Astrocyte of the spinal cord (primary cell): ENCODE data around the gene DNAJC24.

ENCODE experiments used
- DNase-seq: peaks from one replicate; pipeline ENCODE4 v3.0.0; 2011; ENCODE audit warnings: low read depth, low spot score
- H3K4me3 ChIP-seq: 2 replicates; pipeline ENCODE4 v1.5.1; 2011; ENCODE audit warnings: low read depth, mild to moderate bottlenecking, low read length, moderate library complexity
- in situ Hi-C: cut with HindIII; loops from 2 replicates; pipeline ENCODE4 v1.10.0; 2017; ENCODE audit warnings: low sequenced_read_pairs
- TF ChIP-seq, protein P1 (sequence below): IDR thresholded peaks from 2 replicates; pipeline ENCODE4 v1.5.1; 2012; ENCODE audit warnings: low read depth, mild to moderate bottlenecking, low read length, inconsistent platforms

DNAJC24 gene

DNA sequence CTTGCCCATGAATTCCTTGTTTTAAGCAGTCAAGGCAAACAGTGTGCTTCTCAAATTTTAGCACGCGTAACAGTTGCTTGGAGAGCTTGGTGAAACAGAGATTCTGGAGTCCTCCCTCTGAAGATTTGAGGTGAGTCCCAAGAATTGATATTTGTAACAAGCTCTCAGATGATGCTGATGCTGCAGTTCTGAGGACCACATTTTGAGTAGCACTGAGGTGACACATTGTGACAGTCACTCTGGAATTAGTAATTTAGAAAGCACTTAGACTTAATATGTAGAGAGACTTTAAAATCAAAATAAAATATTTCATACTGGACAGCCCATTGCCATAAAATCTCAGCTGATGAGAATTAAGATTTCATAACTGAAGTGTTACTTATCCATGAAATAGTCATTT is 38.5 kb downstream of the DNAJC24 start:
- TF ChIP-seq, protein P1, sequence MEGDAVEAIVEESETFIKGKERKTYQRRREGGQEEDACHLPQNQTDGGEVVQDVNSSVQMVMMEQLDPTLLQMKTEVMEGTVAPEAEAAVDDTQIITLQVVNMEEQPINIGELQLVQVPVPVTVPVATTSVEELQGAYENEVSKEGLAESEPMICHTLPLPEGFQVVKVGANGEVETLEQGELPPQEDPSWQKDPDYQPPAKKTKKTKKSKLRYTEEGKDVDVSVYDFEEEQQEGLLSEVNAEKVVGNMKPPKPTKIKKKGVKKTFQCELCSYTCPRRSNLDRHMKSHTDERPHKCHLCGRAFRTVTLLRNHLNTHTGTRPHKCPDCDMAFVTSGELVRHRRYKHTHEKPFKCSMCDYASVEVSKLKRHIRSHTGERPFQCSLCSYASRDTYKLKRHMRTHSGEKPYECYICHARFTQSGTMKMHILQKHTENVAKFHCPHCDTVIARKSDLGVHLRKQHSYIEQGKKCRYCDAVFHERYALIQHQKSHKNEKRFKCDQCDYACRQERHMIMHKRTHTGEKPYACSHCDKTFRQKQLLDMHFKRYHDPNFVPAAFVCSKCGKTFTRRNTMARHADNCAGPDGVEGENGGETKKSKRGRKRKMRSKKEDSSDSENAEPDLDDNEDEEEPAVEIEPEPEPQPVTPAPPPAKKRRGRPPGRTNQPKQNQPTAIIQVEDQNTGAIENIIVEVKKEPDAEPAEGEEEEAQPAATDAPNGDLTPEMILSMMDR, result no peak
- in situ Hi-C loops, result no loop called here
- no peak overlapping the region for H3K4me3 ChIP-seq
- DNase-seq, result no peak

DNA sequence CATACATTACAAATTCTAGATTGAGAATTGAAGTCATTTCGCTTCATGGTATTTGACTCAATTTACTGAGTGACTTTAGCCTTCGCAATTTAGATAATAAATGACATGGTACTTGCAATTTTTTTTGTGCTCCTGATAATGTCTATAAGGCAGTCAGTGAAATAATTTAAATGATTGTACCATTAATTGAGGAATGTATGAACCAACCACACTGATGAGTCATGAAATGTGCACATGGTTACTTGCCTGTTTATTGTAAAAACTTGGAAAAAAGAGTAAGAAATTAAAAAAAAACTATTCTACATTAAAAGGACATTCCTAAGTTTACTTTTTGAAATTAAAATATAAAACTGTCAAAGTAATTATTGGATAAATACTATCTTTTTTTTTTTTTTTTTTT is 43.3 kb downstream of the DNAJC24 start:
- DNase-seq, result peak; percentile 63
- H3K4me3 ChIP-seq, result no peak overlapping the region
- TF ChIP-seq, protein P1, result no peak
- in situ Hi-C loops, result no loop called here

DNA sequence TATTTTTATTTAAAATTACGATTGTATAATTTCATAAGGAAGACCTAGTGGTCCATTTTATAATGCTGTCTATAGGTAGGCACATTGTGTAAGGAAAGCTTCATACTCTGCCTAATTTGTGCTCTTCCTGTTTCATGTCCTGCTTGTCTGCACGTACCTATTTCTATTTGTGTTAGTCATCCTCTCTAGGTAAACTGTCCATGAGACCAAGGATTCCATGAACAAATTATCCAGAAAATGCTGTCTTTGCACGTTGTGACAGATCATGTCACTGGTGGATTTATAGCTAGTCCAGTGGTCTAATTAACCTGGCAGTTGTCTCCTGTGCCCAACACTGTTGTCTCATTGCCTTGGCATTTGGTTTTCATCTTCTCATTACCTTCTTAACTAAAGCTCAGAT is 44.7 kb downstream of the DNAJC24 start:
- TF ChIP-seq, protein P1, result no peak
- in situ Hi-C loops, result no loop called here
- H3K4me3 ChIP-seq, result no peak overlapping the region
- DNase-seq, result no peak

DNA sequence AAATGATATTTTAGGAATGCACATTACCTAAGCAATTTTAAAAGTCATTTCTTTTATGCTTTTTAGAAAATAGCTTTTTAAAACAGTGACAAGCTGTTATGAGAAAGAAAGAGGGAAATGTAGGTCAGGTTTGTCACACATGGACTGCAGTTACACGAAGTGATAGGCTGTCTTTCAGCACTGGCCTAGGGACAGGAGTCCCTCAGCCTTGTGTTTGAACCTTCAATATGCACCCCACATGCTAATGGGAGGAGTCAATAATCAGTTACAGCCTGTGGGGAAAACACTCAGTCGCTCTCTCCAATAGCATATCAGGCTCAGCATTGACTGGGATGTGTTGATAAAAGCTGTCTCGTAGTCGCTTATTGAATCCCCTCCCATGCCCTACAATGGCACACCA is 45.8 kb downstream of the DNAJC24 start:
- no peak for DNase-seq
- TF ChIP-seq, protein P1, result no peak
- in situ Hi-C loops, result no loop called here
- no peak overlapping the region for H3K4me3 ChIP-seq

DNA sequence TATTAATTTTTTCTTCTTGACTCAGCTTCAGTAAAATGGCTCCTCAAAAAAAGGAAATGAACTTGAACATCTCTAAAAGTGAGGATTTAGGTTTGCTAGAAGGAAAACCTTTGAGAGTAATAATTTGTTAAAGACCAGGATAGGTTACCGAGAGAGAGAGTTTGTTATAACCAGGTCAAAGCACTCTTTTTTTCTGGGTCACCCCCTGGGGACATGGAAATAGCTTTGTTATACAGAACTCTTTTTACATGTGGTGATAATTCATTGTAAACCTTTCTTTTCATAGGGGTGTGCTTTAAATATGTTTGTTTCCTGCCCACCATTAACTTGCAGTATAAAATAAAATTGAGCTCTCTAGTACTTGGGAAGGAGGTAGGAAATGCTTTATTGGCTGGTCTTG is 47.7 kb downstream of the DNAJC24 start:
- no peak for DNase-seq
- TF ChIP-seq, protein P1, result no peak
- in situ Hi-C loops, result no loop called here
- no peak overlapping the region for H3K4me3 ChIP-seq

DNA sequence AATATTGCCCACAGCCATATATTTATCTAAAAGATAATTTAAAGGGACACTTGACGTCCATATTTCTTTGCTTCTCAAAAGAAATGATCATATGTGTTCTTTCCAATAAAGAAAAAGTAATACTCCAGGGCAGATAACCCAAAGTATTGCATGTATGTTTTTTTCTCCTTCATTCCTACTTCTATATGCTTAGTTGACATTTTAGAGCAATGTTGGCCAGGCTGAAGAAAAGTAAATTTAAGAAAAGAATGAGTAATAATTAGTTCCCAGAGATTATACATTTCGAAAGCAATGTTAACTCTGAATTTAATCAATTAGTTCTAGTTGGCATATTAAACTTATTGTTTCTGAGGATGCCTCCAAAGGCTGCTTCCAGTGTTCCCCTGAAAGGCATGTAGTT is 48.2 kb downstream of the DNAJC24 start:
- TF ChIP-seq, protein P1, result no peak
- no peak for DNase-seq
- H3K4me3 ChIP-seq, result no peak overlapping the region
- in situ Hi-C loops, result no loop called here

DNA sequence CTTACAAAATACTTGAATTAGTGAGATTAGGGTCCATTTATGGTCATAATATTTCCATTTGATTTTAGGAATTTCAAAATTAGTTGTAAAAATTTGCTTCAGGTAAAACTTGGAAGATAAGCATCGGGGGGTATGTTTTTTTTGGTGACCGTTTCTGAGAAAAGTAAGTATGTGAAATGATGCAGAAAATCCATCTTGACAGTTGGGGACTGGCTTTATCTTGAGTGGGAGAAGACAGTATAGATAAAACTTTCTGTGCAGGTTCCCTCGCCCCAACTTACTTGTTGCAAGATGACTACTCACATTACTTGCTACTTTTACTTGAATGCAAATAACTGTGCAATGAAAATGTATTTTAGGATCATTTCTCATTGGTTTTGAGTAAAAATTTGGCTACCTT is 49.5 kb downstream of the DNAJC24 start:
- in situ Hi-C loops, result no loop called here
- no peak for DNase-seq
- TF ChIP-seq, protein P1, result no peak
- H3K4me3 ChIP-seq, result no peak overlapping the region
